Activated CD4-positive, CD25-positive, alpha-beta regulatory T cell treated with anti-CD3 and anti-CD28 coated beads, Interleukin-2, amount 50 U/mL, for 24 hours (primary cell): Measurements from ENCODE around the gene PIP5K1B.
A peak's percentile ranks its signal among the peaks of the same experiment; 100 is the strongest.
"Not testable (repeated sequence)": the region's sequence is repeated elsewhere in the genome, so short reads cannot be mapped to it uniquely, and the experiment has no call there.

Source experiments
- ATAC-seq, 2 donors: fragments of 150-1000 bp; cut with Tn5 transposase; one replicate each; pipeline ENCODE4 v1.10.0; 2021; ENCODE audit warnings: mild to moderate bottlenecking in 1 of 2, moderate library complexity in 1 of 2

PIP5K1B gene

GRCh38 chr9:69035438-69036308, 330.6 kb downstream of the PIP5K1B start, which contains the start of gene FXN:
TSS of gene FXN (plus strand) at chr9:69035752. CDS start at chr9:69035783, 31 bp downstream.
- peak; percentile 93 to 94 for ATAC-seq

DNA sequence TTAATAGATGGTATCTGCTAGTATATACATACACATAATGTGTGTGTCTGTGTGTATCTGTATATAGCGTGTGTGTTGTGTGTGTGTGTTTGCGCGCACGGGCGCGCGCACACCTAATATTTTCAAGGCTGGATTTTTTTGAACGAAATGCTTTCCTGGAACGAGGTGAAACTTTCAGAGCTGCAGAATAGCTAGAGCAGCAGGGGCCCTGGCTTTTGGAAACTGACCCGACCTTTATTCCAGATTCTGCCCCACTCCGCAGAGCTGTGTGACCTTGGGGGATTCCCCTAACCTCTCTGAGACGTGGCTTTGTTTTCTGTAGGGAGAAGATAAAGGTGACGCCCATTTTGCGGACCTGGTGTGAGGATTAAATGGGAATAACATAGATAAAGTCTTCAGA, 331.3 kb downstream of the PIP5K1B start:
- ATAC-seq = peak in 1 of 2 donors; percentile 33

GRCh38 chr9:69036799-69037198, 331.8 kb downstream of the PIP5K1B start:
- ATAC-seq = no peak

DNA sequence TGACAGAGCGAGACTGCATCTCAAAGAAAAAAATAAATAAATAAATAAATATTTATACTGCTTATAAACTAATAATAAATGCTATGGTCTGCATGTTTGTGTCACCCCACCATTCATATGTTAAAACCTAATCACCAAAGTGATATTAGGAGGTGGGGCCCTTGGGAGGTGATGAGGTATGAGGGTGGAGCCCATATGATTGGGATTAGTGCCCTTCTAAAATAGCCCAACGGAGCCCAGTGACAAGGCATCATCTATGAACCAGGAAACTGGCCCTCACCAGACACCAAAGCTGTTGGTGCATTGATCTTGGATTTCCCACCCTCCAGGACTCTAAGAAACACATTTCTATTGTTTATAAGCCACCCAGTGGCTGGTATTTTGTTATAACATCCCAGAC, 335.6 kb downstream of the PIP5K1B start:
- ATAC-seq = no peak

DNA sequence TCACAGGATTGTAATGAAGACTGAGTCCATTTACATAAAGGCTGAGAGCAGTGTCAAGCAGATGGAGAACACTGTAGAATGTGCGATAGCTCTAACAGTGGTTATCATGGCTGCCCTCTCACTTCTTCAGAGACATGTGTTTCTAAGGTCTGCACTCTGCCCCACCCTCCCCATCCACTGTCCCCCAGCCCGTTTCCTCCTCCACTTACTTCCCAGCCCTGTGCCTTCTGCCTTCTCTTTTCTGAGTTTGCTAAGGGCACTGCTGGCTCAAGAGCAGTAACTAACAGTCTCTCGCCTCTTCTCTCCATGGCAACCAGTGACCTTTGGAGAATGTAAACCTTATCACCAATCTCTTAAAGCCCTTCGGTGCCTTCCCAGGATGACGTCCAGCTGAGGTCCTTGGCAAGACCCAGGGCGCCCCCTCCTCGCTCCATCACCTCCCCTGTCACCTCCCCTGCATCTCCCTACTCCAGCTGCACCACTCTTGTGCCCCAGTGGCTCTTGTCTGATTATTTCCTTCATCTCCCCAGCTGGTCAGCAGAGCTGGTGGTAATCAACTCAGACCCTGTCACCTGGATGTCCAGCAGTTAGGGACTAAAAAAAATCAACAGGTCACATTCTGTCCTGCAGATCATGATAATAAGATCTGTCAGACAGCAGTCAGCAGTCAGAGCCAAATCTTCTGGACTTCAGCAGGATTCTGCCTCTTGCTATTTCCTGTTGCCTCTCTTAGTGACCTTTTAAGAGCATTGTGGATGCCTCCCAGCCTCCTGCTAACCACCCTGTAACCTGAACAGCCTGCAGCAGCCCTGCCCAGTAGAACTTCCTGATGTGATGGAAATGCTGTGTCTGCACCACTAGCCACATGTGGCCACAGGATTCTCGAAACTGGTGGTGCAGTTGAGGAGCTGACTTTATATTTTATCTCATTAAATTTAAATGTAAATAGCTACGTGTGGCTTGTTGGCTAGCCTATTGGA, 339.5 kb downstream of the PIP5K1B start:
- no peak for ATAC-seq

- no peak for ATAC-seq
Observed at GRCh38 chr9:69045821-69046220, 340.8 kb downstream of the PIP5K1B start.

DNA sequence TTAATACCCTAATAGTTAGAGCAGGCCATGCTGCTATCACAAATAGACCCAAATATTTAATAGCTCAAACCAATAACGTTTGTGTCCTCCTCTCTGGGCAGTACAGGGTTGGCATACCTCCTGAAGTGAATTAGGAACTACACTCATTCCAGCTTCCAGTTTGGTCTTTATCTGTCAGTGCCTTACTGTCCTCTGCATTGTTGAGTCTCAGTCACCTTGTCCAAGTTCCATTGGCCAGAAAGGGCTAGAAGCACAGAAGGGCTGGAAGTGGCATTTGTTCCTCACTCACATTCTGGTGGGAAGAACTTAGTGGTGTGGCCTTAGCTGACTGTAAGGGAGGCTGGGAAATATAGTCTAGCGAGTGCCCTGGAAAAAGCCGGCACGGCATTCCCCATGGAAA, 341.7 kb downstream of the PIP5K1B start:
- no peak for ATAC-seq

DNA sequence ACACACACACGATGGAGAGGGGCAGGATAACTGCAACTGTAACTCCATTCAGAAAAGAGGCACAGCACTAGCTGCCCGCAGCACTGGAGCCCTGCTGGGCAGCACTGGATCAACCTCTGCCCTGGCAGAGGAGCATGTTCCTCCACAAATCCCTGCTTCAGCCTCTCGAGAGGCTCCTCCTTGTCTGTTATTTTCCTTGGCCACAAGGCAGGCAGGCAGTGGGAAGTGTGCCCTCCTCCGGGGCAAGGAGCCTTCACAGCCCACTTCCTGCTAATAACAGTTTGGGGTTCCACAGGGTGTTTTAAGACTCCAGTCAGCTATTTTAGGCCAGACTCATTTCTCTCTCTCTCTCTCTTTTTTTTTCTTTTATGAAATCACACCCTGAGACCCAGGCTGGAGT, 342.3 kb downstream of the PIP5K1B start:
- ATAC-seq = no peak

GRCh38 chr9:69049094-69049493, 344.1 kb downstream of the PIP5K1B start:
- ATAC-seq = no peak

GRCh38 chr9:69050936-69051335, 345.9 kb downstream of the PIP5K1B start:
- not testable (repeated sequence) for ATAC-seq

DNA sequence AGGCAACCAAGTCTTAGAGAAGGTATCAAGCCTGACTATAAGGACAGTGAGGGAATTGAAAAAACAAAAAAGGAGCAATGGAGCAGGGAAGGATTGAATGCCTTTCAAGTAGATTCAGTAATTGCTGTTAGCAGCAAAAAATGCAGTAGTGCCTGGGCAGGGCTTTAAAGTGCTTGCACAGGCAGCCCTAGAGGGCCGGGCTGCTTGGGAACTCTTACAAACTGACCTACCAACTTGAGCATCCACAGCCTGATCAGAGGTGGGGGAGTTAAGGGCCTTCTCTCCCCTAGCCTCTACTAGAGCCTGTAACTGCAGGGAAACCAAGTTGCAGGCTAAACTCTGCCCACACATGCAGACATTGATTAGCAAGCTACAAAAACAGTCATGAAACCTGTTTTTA, 349.9 kb downstream of the PIP5K1B start:
- ATAC-seq = no peak

DNA sequence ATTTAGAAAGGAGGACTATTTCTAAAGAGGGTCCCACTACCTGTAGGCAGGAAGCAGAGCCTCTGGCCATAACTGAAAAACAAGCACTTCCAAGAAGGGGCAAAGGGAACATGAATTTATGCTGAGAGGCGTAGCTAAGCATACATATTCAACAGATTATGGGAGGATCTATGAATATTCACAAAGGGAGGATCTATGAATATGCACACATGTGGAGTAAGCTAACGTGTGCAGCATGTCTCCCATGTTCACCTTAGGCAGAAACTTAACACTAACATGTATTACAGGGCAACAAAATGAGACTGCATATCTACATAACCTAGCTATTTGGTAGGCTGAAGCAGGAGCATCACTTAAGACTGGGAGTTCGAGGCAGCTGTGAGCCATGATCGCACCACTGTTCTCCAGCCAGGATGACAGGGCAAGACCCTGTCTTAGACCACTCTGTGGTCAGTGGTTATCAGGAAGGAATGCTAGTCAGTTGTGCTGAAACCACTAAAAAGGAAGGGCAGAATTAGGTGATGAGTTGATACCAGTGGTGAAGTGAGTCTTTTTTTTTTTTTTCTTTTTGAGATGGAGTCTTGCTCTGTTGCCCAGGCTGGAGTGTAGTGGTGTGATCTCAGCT, 351.3 kb downstream of the PIP5K1B start:
- ATAC-seq = no peak

GRCh38 chr9:69058101-69058500, 353.1 kb downstream of the PIP5K1B start:
- no peak for ATAC-seq
